ENCODE results near the gene IRAK2.

IRAK2 gene

DNA sequence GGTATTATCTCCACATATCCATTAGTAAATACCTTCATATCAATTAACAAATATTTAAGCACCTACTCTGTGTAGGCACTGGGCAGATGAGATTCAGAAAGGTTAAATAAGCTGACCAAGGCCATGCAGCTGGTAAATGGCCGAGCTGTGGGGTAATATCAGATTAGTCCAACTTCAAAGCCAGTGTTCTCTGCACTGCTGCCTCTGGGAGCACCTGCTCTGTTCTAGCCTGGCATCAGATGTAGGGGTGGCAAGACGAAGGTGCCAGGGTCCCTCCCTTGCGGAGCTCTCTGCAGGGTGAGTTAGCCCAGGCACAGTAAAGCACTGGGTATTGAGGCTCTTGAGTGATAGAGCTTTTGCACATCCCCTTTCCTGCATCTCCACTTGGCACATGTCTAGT lies 89.0 kb downstream of the IRAK2 start:
- ATAC-seq (ENCODE audit: insufficient read depth, low read depth) (no peak), DNase-seq (no peak)

GRCh38 chr3:10255835-10256234 lies 91.1 kb downstream of the IRAK2 start:
- no peak overlapping the region for H2AFZ ChIP-seq (ENCODE audit: low read depth, low read length)
- H3K4me2 ChIP-seq (ENCODE audit: insufficient read depth, low read length): no peak overlapping the region
- H3K4me3 ChIP-seq (ENCODE audit: low read depth in 1 of 2, low read length in 2 of 2): no peak overlapping the region
- H3K79me2 ChIP-seq (ENCODE audit: insufficient read depth, low read length): peaks cover 95% of the 10 kb centered on the region
- peaks cover 86% of the 10 kb centered on the region for H3K36me3 ChIP-seq (ENCODE audit: insufficient read depth, low read length)
- H3K27ac ChIP-seq (ENCODE audit: low read length): no peak overlapping the region
- peaks cover 61% of the 10 kb centered on the region for H4K20me1 ChIP-seq (ENCODE audit: insufficient read depth, low read length)
- no peaks in the 10 kb centered on the region for H3K27me3 ChIP-seq (ENCODE audit: insufficient read depth, low read length, poor library complexity)
- no peak for ATAC-seq (ENCODE audit: insufficient read depth, low read depth)
- no peak overlapping the region for H3K9ac ChIP-seq (ENCODE audit: low read depth, low read length)
- peaks cover 30% of the 10 kb centered on the region for H3K4me1 ChIP-seq (ENCODE audit: insufficient read depth, low read length)
- no peak for DNase-seq
- TF ChIP-seq, protein P1, sequence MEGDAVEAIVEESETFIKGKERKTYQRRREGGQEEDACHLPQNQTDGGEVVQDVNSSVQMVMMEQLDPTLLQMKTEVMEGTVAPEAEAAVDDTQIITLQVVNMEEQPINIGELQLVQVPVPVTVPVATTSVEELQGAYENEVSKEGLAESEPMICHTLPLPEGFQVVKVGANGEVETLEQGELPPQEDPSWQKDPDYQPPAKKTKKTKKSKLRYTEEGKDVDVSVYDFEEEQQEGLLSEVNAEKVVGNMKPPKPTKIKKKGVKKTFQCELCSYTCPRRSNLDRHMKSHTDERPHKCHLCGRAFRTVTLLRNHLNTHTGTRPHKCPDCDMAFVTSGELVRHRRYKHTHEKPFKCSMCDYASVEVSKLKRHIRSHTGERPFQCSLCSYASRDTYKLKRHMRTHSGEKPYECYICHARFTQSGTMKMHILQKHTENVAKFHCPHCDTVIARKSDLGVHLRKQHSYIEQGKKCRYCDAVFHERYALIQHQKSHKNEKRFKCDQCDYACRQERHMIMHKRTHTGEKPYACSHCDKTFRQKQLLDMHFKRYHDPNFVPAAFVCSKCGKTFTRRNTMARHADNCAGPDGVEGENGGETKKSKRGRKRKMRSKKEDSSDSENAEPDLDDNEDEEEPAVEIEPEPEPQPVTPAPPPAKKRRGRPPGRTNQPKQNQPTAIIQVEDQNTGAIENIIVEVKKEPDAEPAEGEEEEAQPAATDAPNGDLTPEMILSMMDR (IDR thresholded peaks at IDR 0.05; ENCODE audit: borderline replicate concordance, extremely low read depth, low read length, poor library complexity, severe bottlenecking): no peak
- TF ChIP-seq EZH2 (IDR thresholded peaks at IDR 0.05; ENCODE audit: borderline replicate concordance, low read depth, low read length, severe bottlenecking): no peak
- H3K9me3 ChIP-seq (ENCODE audit: insufficient read depth, low read length, severe bottlenecking): no peaks in the 10 kb centered on the region

More for the DNA sequence above, 89.0 kb downstream of the IRAK2 start:
- Histone ChIP-seq H3K4me1 (ENCODE audit: insufficient read depth, low read length) (peaks cover 50% of the 10 kb centered on the region), H3K4me3 (ENCODE audit: low read depth in 1 of 2, low read length in 2 of 2) (no peak overlapping the region), H2AFZ (ENCODE audit: low read depth, low read length) (no peak overlapping the region), H3K9me3 (ENCODE audit: insufficient read depth, low read length, severe bottlenecking) (no peaks in the 10 kb centered on the region), H4K20me1 (ENCODE audit: insufficient read depth, low read length) (peaks cover 58% of the 10 kb centered on the region), H3K27me3 (ENCODE audit: insufficient read depth, low read length, poor library complexity) (no peaks in the 10 kb centered on the region), H3K4me2 (ENCODE audit: insufficient read depth, low read length) (peak overlapping the region; percentile 37; the same call in 1 of the 2 replicates), H3K9ac (ENCODE audit: low read depth, low read length) (no peak overlapping the region), H3K79me2 (ENCODE audit: insufficient read depth, low read length) (peaks cover 95% of the 10 kb centered on the region), H3K27ac (ENCODE audit: low read length) (no peak overlapping the region; the same call in 1 of the 2 replicates), H3K36me3 (ENCODE audit: insufficient read depth, low read length) (peaks cover 84% of the 10 kb centered on the region)
- TF ChIP-seq, protein P1 (IDR thresholded peaks at IDR 0.05; ENCODE audit: borderline replicate concordance, extremely low read depth, low read length, poor library complexity, severe bottlenecking): no peak
- TF ChIP-seq EZH2 (IDR thresholded peaks at IDR 0.05; ENCODE audit: borderline replicate concordance, low read depth, low read length, severe bottlenecking): no peak

DNA sequence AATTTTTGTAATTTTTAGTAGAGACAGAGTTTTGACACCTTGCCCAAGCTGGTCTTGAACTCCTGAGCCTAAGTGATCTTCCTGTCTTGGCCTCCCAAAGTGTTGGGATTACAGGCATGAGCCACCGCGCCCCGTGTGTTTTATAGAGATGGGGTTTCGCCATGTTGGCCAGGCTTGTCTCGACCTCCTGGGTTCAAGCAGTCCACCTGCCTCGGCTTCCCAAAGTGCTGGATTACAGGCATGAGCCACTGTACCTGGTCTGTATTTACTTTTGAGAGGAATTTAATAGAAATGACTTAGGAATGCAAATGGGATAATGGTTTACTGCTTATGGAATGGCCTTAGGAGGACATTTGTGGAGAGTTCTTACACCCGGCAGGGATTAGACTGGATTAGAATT lies 94.3 kb downstream of the IRAK2 start:
- Histone ChIP-seq H3K36me3 (ENCODE audit: insufficient read depth, low read length) (peaks cover 91% of the 10 kb centered on the region), H3K4me1 (ENCODE audit: insufficient read depth, low read length) (peaks cover 19% of the 10 kb centered on the region), H3K27ac (ENCODE audit: low read length) (no peak overlapping the region; the same call in 1 of the 2 replicates), H3K9me3 (ENCODE audit: insufficient read depth, low read length, severe bottlenecking) (no peaks in the 10 kb centered on the region), H3K79me2 (ENCODE audit: insufficient read depth, low read length) (peaks cover 96% of the 10 kb centered on the region), H3K4me2 (ENCODE audit: insufficient read depth, low read length) (no peak overlapping the region), H3K4me3 (ENCODE audit: low read depth in 1 of 2, low read length in 2 of 2) (no peak overlapping the region), H3K27me3 (ENCODE audit: insufficient read depth, low read length, poor library complexity) (no peaks in the 10 kb centered on the region), H4K20me1 (ENCODE audit: insufficient read depth, low read length) (peaks cover 61% of the 10 kb centered on the region), H3K9ac (ENCODE audit: low read depth, low read length) (no peak overlapping the region), H2AFZ (ENCODE audit: low read depth, low read length) (no peak overlapping the region)
- no peak for TF ChIP-seq EZH2 (IDR thresholded peaks at IDR 0.05; ENCODE audit: borderline replicate concordance, low read depth, low read length, severe bottlenecking)
- TF ChIP-seq, protein P1 (IDR thresholded peaks at IDR 0.05; ENCODE audit: borderline replicate concordance, extremely low read depth, low read length, poor library complexity, severe bottlenecking): no peak
- DNase-seq (no peak), ATAC-seq (ENCODE audit: insufficient read depth, low read depth) (no peak)

DNA sequence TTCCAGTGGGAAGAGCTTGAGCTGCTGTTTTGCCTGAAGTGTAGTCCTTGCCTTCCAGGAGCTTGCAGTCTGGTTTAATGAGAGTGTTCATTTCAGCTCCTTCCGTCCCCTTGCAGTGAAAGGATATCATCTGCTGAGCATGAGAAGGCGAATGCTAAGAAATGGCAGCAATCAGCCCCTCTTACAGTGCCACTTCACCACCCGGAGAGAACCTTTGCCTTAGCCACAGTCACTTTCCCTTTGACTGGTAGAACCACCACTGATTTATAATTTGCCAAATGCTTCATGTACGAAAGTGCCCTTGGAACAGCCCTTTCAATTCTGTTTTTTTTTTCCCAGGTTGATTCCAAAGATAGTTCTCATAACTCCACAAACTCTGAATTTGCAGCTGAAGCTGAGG lies 95.1 kb downstream of the IRAK2 start:
- H3K4me1 ChIP-seq (ENCODE audit: insufficient read depth, low read length): peaks cover 14% of the 10 kb centered on the region; the same call in 1 of the 2 replicates
- H3K9me3 ChIP-seq (ENCODE audit: insufficient read depth, low read length, severe bottlenecking): no peaks in the 10 kb centered on the region
- H2AFZ ChIP-seq (ENCODE audit: low read depth, low read length): no peak overlapping the region
- DNase-seq (no peak), ATAC-seq (ENCODE audit: insufficient read depth, low read depth) (no peak)
- H3K27me3 ChIP-seq (ENCODE audit: insufficient read depth, low read length, poor library complexity): no peaks in the 10 kb centered on the region
- H3K9ac ChIP-seq (ENCODE audit: low read depth, low read length): no peak overlapping the region
- no peak overlapping the region for H3K4me3 ChIP-seq (ENCODE audit: low read depth in 1 of 2, low read length in 2 of 2)
- no peak overlapping the region for H3K4me2 ChIP-seq (ENCODE audit: insufficient read depth, low read length)
- H3K36me3 ChIP-seq (ENCODE audit: insufficient read depth, low read length): peaks cover 90% of the 10 kb centered on the region
- H3K27ac ChIP-seq (ENCODE audit: low read length): no peak overlapping the region
- H4K20me1 ChIP-seq (ENCODE audit: insufficient read depth, low read length): peaks cover 55% of the 10 kb centered on the region
- peaks cover 96% of the 10 kb centered on the region for H3K79me2 ChIP-seq (ENCODE audit: insufficient read depth, low read length)
- TF ChIP-seq EZH2 (IDR thresholded peaks at IDR 0.05; ENCODE audit: borderline replicate concordance, low read depth, low read length, severe bottlenecking): no peak
- TF ChIP-seq, protein P1 (IDR thresholded peaks at IDR 0.05; ENCODE audit: borderline replicate concordance, extremely low read depth, low read length, poor library complexity, severe bottlenecking): no peak

Measured in DND-41 (cell line).